ENCODE data around the gene YJEFN3.

The YJEFN3 gene

DNA sequence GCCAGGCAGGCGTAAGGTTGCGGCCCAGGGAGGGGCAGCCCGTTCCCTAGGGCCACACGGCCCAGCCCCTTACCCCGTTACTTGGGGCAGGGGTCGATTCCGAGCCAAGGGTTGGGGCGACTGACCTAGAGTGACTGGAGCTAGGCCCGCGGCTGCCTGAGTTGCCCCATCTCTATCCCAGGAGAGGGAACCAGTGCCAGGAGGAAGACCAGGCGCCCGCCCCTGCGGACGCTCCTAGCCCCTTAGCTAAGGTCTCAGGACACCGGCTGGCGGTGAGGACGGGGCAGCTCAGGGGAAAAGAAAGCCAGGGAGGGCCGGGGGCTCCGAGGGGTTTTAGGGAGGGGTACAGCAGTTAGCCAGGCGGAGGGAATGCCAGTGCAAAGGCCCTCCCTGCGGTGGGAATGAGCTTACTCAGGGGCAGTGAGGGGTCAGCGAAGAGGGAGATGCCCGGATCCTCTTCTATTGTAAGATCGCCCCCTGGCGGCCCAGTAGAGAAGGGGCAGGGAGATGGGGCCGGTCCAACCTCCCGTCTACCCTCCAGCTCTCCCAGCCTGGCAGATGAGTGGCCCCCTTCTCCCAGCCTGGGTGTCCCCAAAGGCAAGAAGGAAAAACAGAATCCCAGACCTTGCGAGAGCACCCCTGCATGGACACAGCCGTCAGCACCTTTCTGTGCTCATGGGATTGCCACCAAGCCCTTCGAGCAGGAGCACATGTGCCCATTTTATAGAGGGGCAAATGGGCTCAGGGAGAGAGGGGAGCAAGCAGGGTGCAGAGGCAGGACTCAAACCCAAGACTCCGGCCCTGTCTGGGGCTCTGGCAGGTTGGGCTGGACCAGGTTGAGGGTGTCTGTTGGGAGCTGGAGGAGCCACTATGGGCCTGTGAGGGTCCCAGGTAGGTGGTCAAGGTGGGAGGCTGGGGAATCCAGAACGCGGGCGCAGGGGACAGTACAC, 25.6 kb downstream of the YJEFN3 start:
- peak; percentile 65 for DNase-seq (ENCODE audit: low spot score)

DNA sequence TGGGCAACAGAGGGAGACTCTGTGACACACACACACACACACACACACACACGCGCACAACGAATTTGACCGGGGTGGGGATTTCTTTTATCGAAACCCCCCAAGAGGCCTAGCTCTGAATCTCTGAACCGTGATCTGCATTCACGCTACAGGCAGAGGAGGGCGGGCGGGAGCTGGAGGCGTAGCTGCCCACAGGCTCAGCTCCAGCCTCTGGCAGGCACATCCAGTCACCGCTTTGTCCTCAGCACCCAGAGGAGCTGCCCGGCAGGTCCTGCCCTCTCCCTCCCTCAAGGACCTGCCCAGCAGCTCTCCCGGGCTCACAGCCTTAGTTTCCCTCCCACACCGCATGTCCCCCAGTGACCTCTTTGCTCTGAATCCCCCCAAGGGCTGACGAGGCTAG, 29.3 kb downstream of the YJEFN3 start:
- no peak for DNase-seq (ENCODE audit: low spot score)

DNA sequence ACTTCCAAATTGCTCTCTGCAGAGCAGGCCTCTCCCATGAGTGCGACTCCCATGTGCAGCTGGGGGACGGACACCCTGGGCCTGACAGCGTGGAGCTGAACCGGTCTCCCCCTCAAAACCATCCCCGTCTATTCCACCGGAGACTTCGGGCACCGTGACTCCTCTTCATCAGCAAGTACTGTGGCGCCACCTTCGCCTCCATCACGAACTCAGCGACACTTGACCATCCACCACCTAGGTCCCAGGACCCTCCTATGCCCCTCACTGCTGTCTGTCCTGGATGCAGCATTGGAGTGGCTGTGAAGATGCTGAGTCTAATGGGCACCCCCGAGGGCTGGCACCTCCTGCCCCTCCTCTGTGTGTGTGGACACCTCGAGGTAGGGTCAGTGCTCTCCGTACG, 29.9 kb downstream of the YJEFN3 start:
- no peak for DNase-seq (ENCODE audit: low spot score)

DNA sequence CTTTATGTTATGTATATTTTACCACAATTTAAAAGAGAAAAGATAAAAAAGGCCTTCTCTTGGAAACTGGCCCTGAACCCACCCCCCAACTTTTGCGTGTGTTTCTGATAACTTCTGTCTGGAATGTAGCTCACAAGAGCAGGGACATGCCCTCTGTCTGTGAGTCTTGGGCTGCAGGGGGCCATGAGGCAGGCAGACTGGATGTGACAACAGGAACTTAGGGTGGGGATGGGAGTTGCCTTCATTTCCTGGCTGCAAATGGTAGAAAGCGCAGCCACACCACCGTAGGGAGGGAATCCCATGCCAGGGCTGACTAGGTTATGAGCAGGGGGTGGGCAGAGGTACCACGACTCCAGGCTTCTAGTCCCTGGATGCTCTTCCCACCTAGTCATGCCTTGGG, 31.2 kb downstream of the YJEFN3 start:
- no peak for DNase-seq (ENCODE audit: low spot score)

DNA sequence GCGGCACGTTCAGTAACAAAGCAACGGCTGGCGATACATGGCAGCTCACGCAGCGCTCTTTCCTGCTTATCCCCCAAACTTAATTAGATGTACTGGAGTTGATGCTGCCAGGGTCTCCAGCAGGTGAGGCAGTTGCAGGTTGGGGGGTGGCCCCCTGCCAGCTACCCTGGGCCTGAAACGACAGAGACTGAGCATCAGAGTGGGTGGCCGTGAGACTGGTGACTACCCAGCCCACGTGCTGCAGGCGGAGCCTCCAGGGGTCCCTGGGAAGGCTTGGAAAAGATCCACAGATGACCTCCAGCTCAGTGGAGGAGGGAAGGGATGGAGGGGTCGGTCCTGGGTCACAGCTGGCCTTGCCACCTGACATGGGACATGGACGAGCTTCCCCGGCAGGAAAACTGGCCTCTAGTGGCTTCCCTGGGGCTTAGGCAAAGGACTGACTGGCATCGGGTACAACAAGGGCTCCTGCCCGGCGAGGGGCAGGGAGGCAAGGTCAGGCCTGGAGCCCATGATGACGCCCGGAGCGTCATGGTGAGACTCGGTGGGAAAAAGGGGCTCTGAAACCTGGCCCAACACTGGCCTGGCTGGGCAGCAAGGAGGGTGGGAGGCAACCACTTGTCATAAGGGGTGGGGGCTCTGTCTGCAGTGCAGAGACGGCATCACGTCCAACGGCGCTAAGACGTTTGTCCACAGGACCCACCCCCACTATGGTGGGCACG, 33.4 kb downstream of the YJEFN3 start:
- DNase-seq (ENCODE audit: low spot score) = no peak

DNA sequence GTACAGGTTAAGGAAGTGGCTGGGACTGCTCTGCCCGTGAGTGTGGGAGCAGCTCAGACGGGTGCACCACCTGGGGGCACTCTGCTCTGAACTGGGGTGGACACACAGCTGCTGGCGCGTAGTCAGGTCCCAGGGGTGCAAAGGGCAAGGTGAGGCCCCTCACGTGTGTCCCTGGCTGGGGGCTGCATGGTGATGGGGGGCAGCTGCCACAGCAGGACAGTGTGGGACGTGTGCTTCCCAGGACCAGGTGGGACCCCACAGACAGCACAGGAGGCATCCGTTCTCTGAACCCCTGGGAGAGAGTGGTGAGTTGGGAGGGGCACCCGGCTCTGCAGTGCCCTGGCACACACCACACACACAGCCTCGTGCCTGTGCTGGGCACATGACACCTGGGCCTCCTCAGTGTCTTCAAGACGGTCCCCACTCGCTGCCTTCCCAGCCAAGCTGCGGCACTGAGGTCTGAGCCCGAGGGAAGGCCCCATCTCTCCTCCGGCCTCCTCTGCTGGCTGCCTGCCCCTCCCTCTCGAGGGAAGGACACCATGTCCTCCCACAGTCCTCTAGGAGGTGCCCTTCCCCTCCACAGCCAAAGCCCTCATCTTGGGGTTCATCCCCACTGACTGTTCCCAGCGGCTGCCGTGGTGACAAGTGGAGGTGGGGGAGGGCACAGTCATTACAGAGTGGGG, 34.1 kb downstream of the YJEFN3 start:
- DNase-seq (ENCODE audit: low spot score) = no peak

DNA sequence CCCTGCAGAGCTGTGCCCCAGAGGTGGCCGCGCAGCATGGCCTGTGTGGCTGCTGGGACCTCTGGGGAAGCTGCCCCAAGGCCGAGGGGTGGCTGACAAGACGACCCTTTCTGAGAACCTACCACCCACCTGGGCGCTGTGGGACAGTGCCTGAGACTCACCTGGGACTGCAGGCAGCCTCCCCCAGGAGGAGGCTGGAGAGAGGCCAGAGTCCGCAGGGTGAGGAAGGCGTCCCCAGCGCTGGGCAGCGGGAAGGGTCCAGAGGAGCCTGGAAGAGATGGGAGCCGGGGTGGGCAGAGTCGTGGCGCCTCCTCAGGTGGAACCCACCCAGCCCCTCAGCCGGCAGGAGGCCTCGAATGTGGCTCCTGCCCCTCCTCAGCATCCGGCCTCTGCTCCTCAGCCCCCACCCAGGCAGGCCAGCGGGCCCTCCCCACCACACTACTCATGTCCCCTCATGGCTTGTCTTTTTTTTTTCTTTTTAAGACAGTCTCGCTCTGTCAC, 34.7 kb downstream of the YJEFN3 start:
- no peak for DNase-seq (ENCODE audit: low spot score)

DNA sequence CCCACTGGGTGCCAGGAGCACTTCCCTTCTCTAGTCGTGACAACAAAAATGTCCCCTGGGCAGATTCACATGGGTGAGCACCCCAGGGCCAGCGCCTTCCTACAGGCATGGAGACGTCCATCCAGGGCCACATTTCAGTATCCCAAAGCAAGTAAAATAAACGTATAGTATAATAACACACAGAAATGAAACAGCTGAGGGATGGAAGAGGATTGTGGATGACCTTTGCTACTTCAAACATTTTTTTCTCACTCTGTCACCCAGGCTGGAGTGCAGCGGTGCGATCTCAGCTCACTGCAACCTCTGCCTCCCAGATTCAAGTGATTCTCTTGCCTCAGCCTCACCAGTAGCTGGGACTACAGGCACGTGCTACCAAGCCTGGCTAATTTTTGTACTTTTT, 37.6 kb downstream of the YJEFN3 start:
- DNase-seq (ENCODE audit: low spot score) = no peak

DNA sequence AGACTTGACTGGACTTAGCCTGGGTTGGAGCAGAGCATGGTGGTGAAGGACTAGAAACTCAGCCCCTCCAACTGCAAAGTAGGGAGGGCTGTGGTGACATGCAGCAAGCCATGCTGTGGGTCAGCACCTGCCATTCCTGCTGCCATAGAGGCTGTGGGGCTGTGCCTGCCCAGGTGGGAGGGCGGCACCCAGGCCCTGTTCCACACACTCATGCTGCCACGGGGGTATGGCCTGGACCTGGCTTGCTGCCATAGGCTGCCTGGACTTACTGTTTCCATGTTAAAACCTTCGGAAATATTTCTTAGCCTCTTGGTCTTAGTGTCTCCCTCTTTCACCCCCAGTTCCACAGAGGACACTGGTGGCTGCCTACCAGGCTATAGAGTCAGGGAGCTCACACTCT, 38.7 kb downstream of the YJEFN3 start:
- DNase-seq (ENCODE audit: low spot score) = no peak

DNA sequence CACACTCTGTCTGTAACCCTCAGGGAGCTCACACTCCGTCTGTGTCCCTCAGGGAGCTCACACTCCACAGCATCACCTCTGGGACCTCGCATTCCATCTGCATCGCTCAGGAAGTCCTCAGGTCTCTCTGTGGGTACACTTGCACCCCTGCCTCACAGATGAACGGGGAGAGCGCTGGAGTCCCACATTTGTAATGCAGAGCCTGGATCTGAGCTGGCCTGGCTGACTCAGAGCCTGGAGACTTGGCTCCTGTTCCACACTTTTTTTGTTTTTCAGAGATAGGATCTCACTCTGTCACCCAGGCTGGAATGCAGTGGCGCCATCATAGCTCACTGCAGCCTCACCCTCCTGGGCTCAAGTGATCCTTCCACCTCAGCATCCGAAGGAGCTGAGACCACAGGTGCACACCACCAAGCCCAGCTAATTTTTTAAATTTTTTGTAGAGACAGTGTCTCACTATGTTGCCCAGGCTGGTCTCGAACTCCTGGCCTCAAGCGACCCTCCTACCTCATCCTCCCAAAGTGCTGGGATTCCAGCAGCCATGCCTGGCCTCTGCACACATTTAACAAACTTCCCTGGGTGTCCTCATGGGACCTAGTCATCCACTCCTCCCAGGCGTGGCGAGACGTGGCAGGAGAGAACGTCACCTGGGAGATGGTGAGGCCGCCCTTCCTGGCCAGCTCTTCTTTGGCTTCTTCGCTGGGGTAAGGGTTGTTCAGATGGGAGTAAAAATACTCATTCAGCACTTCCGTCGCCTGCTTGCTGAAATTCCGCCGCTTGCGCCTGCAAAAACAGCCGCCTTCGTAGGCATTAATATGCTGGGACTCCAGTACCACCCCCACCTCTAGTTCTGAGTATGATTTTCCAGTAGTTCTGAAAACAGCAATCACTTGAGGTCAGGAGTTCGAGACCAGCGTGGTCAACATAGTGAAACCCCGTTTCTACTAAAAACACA, 40.4 kb downstream of the YJEFN3 start:
- DNase-seq (ENCODE audit: low spot score) = no peak

DNA sequence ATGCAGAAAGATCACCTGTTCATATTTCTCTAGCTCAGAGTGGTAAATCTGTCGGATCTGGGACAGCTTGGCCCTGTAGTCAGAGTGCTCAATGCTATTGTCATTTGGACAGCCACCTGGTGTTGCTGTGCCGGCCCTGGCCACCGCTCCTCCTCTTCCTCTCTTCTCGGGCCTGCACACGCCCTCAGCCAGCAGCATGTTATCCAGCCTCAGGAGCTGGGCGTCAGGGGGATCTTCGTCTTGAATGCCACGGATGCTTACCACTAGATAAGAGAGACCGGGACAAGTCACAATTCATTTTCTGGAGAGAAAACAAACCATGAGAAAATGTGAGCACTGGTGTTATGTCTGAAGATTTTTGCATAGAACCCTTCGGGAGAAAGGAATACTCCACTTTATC, 41.9 kb downstream of the YJEFN3 start:
- peak; percentile 5 for DNase-seq (ENCODE audit: low spot score)

DNA sequence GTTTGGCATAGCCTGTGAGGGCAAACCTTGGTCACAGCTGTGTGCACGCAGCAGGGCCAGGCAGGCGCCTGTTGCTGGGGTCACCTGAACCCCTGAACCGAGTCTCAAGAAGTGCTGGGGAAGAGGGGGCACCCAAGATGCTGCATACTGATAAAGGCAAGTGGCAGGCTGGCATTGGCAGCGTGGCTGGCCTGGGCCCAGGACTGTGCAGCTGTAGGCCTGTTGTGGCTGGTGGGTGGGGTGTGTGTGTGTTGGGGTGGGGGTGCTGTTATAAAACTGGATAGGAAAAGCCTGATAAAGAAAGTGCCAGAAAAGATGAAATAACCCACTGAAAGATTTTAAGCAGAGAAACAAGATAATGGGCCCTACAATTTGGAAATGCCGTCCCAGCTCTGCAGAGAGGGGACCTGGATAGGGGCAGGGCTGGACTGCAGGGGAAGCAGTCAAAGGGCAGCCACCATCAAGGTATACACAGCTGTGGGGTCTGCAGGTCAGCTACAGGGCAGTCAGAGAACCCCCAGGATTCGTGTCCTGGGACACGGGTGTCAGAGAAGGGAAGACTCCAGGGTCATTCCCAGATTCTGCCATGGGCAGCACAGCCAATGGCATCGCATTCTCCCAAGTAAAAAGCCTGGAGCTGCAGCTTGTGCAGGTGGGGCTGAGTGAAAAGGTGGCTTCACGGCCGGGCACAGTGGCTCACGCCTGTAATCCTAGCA, 42.5 kb downstream of the YJEFN3 start:
- peak; percentile 11 for DNase-seq (ENCODE audit: low spot score)

DNA sequence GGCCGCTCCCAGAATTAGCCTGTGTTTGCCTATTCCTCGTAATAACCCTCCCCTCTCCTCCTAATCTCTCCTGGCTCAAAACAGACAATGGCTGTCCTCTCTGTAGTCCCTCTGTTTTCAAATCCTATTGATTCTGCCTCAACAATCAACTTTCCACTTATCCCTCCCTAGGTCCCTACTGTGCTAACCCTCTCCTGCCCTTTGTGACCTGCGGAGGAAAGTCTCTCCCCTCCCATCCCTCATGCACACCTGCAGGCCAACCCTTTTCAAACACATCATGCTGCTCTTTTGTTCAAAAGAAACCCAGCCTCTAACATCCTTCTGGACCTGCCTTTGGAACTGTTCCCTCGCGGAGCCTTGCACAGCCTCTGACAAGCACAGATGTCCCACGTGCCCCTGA, 46.7 kb downstream of the YJEFN3 start:
- no peak for DNase-seq (ENCODE audit: low spot score)

DNA sequence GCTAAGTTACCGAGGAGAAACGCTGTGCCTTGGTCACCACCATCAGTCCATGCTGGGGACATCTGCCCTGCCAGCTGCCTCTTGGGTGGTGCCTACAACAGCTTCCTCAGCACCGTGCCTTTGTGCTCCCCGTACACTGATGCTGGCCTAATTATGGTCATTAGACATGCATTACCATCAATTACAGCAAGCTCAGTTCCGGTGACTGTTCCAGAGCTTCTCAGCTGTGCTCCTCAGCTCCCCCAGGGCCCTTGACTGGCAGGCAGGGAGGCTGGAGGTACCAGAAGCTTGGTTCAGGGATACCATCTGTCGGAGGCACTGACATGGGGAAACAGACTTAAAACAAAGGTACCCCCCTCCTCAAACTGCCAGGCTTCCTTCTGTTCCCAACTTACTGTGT, 49.5 kb downstream of the YJEFN3 start:
- no peak for DNase-seq (ENCODE audit: low spot score)

DNA sequence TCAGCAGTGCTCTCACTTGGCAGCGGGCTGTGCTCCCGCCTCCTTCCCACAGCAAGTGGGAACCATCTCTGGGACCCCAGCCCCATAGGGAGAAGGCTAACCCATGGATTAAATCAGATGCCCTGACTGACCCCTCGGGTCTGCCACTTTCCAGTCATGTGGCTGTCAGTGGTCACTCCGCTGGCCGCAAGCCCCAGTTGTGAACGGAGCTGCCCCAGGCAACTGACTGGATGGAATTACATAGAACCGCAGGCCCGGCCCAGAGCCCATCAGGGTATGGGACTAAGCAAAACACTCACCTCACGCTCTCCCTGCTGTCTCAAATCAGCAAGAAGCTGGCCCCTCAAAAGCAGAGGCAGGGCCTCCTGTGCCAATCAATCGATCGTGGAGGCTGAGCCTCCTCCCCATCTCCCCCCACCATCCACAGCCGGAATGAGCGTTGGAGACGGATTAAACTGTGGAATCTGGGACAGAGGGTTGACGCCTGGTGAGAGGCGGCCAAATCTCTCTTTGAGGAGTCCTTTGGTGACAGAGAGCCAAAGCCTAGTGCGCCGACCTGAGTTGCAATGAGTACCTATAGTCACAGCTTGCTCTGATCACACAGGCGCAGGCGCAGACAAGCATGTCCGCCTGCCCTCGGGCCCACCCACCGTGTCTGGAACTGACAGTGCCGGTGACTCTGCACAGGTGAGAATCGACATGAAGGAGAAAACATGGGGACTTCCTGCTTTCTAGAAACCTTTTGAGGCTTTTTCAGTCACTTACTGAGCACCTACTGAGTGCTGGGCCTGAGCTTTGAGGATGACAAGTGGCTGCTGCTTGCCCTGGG, 51.0 kb downstream of the YJEFN3 start:
- no peak for DNase-seq (ENCODE audit: low spot score)

DNA sequence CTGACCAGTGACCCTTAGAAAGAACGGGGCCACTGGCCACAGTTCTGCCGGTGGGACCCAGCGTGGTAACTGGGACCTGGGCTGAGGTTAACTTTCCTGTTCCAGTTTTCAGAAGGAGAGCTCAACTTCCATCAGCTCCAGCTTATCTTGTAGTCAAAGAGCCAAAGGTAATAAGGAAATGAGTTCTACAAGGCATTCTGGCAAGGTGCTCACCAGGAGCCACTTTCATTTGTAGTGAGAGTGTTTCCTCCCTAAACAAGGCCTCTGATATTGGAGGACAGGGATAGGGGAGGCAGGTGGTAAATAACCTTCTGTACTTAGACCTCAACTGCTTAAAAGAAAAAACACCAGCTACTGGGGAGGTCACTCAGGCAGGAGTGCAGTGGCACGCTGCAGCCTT, 51.7 kb downstream of the YJEFN3 start:
- no peak for DNase-seq (ENCODE audit: low spot score)

DNA sequence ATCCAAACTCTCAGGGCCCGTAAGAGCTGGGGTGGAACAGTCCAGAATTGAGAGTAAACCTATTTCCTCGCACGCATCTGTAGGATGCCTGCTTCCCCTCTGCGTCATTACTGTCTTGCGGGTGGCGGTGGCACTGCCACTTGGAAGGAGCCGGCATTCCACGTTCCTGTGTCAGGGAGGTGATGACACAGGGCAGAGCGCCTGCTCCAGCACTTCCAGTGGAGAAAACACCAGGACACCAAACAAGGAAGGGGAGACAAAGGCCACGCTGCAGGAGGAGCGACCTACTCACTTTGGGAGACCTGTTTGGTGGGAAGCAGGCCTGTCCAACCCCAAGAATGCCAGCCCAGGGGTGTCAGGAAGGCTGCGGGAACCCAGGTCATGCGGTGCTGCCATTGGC, 52.7 kb downstream of the YJEFN3 start:
- DNase-seq (ENCODE audit: low spot score) = no peak

DNA sequence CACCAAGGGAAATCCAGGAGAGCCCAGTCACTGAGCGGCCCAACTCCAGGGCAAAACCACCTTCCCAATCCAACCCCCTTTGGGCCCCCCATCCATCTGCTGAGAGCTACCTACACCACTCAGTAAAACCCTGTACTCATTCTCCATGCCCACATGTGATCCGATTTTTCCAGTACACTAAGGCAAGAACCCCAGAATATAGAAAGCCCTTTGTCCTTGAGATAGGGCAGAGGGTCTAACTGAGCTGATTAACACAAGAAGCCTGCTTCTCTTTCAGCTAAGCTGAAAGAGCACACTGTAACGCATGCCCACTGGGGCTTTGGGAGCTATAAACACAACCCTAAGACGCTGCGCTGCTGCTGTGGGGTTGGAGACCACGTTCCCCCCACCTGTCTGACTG, 53.8 kb downstream of the YJEFN3 start:
- no peak for DNase-seq (ENCODE audit: low spot score)

DNA sequence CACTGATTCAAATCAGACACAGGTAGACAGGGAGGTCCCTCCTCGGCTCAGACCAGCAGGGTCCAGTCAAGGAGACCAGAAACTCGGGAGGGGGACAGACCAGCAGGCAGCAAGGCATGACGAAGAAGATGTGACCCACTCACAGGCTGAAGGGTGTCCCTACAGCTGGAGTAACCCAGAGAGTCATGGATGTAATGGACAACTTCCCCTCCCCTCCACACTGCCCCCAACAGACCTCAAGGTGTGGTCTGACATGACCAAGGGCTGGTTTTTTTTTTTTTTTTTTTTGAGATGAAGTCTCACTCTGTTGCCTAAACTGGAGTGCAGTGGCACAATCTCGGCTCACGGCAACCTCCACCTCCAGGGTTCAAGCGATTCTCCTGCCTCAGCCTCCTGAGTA, 55.6 kb downstream of the YJEFN3 start:
- DNase-seq (ENCODE audit: low spot score) = no peak

Measured in hematopoietic multipotent progenitor cell treated with erythropoietin and hydrocortisone succinate and interleukin-3 and kit ligand, for 15 days (in vitro differentiated cells).